HG03175 (cell line): ENCODE measurements around the gene LIMA1.
"Not testable (repeated sequence)": the region's sequence is repeated elsewhere in the genome, so short reads cannot be mapped to it uniquely, and the experiment has no call there.

ENCODE experiments used
- ATAC-seq: cut with Tn5 transposase; IDR thresholded peaks from one replicate; pipeline ENCODE4 v1.9.1; 2021; ENCODE audit warnings: mild to moderate bottlenecking, moderate library complexity; ENCODE audit not compliant: unreplicated experiment

LIMA1 gene

GRCh38 chr12:50249464-50250182 lies 33.7 kb downstream of the LIMA1 start:
- ATAC-seq, result no peak

- ATAC-seq, result no peak
Measured at GRCh38 chr12:50248883-50249282, 34.4 kb downstream of the LIMA1 start.

GRCh38 chr12:50248411-50248810 lies 34.9 kb downstream of the LIMA1 start:
- no peak for ATAC-seq

- not testable (repeated sequence) for ATAC-seq
Measured at GRCh38 chr12:50247665-50248064, 35.7 kb downstream of the LIMA1 start.

GRCh38 chr12:50246873-50247612 lies 36.3 kb downstream of the LIMA1 start:
- peak; percentile 71 for ATAC-seq

GRCh38 chr12:50246197-50246865 lies 37.0 kb downstream of the LIMA1 start:
- no peak for ATAC-seq

- ATAC-seq, result no peak
Measured at GRCh38 chr12:50243507-50243906, 39.8 kb downstream of the LIMA1 start.

- ATAC-seq, result no peak
Measured at GRCh38 chr12:50242751-50243191, 40.5 kb downstream of the LIMA1 start.

GRCh38 chr12:50241178-50241577 lies 42.1 kb downstream of the LIMA1 start:
- no peak for ATAC-seq

- no peak for ATAC-seq
Measured at GRCh38 chr12:50240792-50241114, 42.6 kb downstream of the LIMA1 start.

GRCh38 chr12:50240096-50240791 lies 43.1 kb downstream of the LIMA1 start:
- no peak for ATAC-seq

- no peak for ATAC-seq
Measured at GRCh38 chr12:50239355-50239891, 43.9 kb downstream of the LIMA1 start.

GRCh38 chr12:50234347-50234746 lies 49.0 kb downstream of the LIMA1 start:
- no peak for ATAC-seq

- ATAC-seq, result no peak
Measured at GRCh38 chr12:50232771-50233209, 50.5 kb downstream of the LIMA1 start.

GRCh38 chr12:50232206-50232605 lies 51.1 kb downstream of the LIMA1 start:
- ATAC-seq, result no peak

- no peak for ATAC-seq
Measured at GRCh38 chr12:50231346-50231745, 52.0 kb downstream of the LIMA1 start.

GRCh38 chr12:50230217-50230616 lies 53.1 kb downstream of the LIMA1 start:
- no peak for ATAC-seq

- peak; percentile 61 for ATAC-seq
Measured at GRCh38 chr12:50224026-50224692, 59.2 kb downstream of the LIMA1 start.

- ATAC-seq, result no peak
Measured at GRCh38 chr12:50222275-50222783, 61.0 kb downstream of the LIMA1 start.
